K562 (cell line): Measurements from ENCODE around the gene HOXB7. TPM values are rescaled to one million over a fixed set of nuclear protein-coding genes. Genes with fewer than 3 reads are reported as not detected.

Experiments used
- ASH1L ChIP-seq: fragments of 450-650 bp; IDR thresholded peaks from 2 replicates; pipeline ENCODE4 v1.6.1; 2018; ENCODE audit warnings: borderline replicate concordance, mild to moderate bottlenecking, low read depth; ENCODE audit not compliant: partially characterized antibody
- CXXC5 ChIP-seq: fragments of 250-450 bp; sonication (Bioruptor Pico); IDR thresholded peaks from 2 replicates; pipeline ENCODE4 v1.8.0; 2022; ENCODE audit warnings: inconsistent platforms, mild to moderate bottlenecking, moderate library complexity
- MAFK ChIP-seq: IDR thresholded peaks from 2 replicates; pipeline ENCODE4 v1.6.1; 2011; ENCODE audit warnings: low read length, improper control_type of control experiment
- MLLT1 ChIP-seq, 2 experiments: fragments of 450-650 bp; IDR thresholded peaks; 2 replicates each; pipeline ENCODE4 v1.6.1; 2016
- PTBP1 ChIP-seq: fragments of 200-400 bp; formaldehyde crosslinking; IDR thresholded peaks from 2 replicates; pipeline ENCODE4 v1.6.1; 2017; ENCODE audit warnings: low read depth, low read length
- TSHZ1 ChIP-seq: fragments of 250-450 bp; sonication (Bioruptor Pico); IDR thresholded peaks from 2 replicates; pipeline ENCODE4 v1.4.0; 2020; ENCODE audit warnings: mild to moderate bottlenecking, moderate library complexity
- ZNF551 ChIP-seq: fragments of 250-450 bp; sonication (Bioruptor Pico); IDR thresholded peaks from 2 replicates; pipeline ENCODE4 v1.5.0; 2021; ENCODE audit warnings: mild to moderate bottlenecking, moderate library complexity
- ZSCAN29 ChIP-seq: fragments of 450-650 bp; IDR thresholded peaks from 2 replicates; pipeline ENCODE4 v1.6.1; 2017
- polyA plus RNA-seq, 8 experiments: library from polyadenylated mRNA; depleted of rRNA in 4 of 8; stranded (reverse) in 5 of 8; unstranded in 3 of 8; fragments of >200 nt; fragmentation: Nextera tagmentation in 2 of 8; fragmentation: Illumina TruSeq in 1 of 8; extraction: Ambion mirVana in 2 of 8; extraction: Trizol in 1 of 8; gene quantifications; 2 replicates each; pipeline versions ENCODE4 v1.2.1 to v1.2.3, GENCODE V29; 2011 to 2014; ENCODE audit warnings: inconsistent platforms in 1 of 8, missing spikeins in 1 of 8
- total RNA-seq, 7 experiments: library from RNA; depleted of rRNA in 6 of 7; stranded (reverse); fragments of >200 nt in 6 of 7; fragmentation: Illumina TruSeq in 2 of 7; extraction: Trizol in 2 of 7; gene quantifications; 2 replicates each; pipeline versions ENCODE4 v1.2.1 to v1.2.3, GENCODE V29; 2011 to 2021; ENCODE audit warnings: low replicate concordance in 1 of 7
- TF ChIP-seq, protein P1 (sequence below): fragments of 450-650 bp; IDR thresholded peaks from 2 replicates; pipeline ENCODE4 v1.6.1; 2017; ENCODE audit warnings: antibody characterized with exemption, mild to moderate bottlenecking
- TF ChIP-seq, protein P2 (sequence below): sonication (generic); formaldehyde crosslinking; IDR thresholded peaks from 2 replicates; pipeline ENCODE4 v1.8.0; 2023; ENCODE audit warnings: mild to moderate bottlenecking, missing genetic modification reagents

HOXB7 gene
- total and polyA plus RNA-seq, 9 of the 15 experiments (the other 6 are each of a cell fraction or from before 2014, with no cell fraction given), result 5.5 to 16.7 (median 8.3) TPM

DNA sequence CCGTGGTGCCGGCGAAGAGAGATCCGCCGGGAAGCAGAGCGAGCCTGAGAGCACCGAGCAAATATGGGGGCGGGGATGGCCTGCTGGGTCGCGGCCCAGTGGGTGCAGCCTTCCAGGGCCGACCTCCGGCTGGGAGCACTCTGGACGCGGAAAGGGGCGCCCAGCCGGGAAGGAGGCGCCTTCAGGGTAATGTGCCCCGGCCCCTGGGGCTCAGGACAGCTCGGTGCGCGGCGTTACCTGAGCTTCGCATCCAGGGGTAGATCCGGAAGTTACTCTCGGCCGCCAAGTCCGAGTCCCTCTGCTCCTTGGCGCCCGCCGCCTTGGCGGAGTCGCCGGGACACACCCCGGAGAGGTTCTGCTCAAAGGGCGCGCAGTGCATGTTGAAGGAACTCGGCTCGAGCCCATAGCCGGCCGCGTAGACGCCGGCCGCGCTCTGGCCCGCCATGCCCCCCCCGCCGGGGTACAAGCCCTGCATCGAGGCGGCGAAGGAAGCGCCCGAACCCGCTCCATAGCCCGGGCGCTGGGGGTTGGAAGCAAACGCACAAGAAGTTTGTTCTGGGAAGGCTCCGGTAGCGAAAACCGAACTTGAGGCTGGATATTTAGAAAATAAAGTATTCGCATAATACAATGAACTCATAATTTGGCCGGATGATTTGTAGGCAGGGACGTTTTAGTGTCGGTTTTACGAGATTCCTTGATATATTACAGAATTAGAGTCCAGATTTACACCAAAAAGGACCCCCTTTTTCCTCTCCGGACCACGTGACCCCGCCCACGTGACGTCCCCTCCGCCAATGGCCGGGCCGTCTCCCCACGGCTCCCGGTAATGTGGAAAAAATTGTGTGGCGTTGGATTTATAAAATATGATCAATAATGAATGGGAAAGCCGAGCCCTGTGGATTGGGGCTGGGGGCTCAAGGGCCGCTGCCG, at the start of gene HOXB7 (continued):
- TF ChIP-seq, protein P1, sequence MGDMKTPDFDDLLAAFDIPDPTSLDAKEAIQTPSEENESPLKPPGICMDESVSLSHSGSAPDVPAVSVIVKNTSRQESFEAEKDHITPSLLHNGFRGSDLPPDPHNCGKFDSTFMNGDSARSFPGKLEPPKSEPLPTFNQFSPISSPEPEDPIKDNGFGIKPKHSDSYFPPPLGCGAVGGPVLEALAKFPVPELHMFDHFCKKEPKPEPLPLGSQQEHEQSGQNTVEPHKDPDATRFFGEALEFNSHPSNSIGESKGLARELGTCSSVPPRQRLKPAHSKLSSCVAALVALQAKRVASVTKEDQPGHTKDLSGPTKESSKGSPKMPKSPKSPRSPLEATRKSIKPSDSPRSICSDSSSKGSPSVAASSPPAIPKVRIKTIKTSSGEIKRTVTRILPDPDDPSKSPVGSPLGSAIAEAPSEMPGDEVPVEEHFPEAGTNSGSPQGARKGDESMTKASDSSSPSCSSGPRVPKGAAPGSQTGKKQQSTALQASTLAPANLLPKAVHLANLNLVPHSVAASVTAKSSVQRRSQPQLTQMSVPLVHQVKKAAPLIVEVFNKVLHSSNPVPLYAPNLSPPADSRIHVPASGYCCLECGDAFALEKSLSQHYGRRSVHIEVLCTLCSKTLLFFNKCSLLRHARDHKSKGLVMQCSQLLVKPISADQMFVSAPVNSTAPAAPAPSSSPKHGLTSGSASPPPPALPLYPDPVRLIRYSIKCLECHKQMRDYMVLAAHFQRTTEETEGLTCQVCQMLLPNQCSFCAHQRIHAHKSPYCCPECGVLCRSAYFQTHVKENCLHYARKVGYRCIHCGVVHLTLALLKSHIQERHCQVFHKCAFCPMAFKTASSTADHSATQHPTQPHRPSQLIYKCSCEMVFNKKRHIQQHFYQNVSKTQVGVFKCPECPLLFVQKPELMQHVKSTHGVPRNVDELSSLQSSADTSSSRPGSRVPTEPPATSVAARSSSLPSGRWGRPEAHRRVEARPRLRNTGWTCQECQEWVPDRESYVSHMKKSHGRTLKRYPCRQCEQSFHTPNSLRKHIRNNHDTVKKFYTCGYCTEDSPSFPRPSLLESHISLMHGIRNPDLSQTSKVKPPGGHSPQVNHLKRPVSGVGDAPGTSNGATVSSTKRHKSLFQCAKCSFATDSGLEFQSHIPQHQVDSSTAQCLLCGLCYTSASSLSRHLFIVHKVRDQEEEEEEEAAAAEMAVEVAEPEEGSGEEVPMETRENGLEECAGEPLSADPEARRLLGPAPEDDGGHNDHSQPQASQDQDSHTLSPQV, result peak; percentile 53; the same call in 1 of the 2 replicates
- TF ChIP-seq PTBP1 (no peak), ZSCAN29 (peak; percentile 99), ASH1L (no peak), MAFK (no peak), MLLT1 (IDR thresholded peaks at IDR 0.05) (no peak), TSHZ1 (CRISPR knock-in tag) (no peak), ZNF551 (CRISPR knock-in tag) (no peak), CXXC5 (CRISPR knock-in tag) (peak; percentile 57)
- TF ChIP-seq, protein P2, sequence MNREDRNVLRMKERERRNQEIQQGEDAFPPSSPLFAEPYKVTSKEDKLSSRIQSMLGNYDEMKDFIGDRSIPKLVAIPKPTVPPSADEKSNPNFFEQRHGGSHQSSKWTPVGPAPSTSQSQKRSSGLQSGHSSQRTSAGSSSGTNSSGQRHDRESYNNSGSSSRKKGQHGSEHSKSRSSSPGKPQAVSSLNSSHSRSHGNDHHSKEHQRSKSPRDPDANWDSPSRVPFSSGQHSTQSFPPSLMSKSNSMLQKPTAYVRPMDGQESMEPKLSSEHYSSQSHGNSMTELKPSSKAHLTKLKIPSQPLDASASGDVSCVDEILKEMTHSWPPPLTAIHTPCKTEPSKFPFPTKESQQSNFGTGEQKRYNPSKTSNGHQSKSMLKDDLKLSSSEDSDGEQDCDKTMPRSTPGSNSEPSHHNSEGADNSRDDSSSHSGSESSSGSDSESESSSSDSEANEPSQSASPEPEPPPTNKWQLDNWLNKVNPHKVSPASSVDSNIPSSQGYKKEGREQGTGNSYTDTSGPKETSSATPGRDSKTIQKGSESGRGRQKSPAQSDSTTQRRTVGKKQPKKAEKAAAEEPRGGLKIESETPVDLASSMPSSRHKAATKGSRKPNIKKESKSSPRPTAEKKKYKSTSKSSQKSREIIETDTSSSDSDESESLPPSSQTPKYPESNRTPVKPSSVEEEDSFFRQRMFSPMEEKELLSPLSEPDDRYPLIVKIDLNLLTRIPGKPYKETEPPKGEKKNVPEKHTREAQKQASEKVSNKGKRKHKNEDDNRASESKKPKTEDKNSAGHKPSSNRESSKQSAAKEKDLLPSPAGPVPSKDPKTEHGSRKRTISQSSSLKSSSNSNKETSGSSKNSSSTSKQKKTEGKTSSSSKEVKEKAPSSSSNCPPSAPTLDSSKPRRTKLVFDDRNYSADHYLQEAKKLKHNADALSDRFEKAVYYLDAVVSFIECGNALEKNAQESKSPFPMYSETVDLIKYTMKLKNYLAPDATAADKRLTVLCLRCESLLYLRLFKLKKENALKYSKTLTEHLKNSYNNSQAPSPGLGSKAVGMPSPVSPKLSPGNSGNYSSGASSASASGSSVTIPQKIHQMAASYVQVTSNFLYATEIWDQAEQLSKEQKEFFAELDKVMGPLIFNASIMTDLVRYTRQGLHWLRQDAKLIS (CRISPR knock-in tag), result no peak
